Gastrocnemius medialis (tissue), 4 donors: ENCODE results near the gene ANKRD29.

Source experiments
- POLR2A ChIP-seq, 2 donors: fragments of 450-650 bp; IDR thresholded peaks; one replicate each; pipeline ENCODE4 v1.6.1; 2017; ENCODE audit warnings: antibody characterized with exemption in 2 of 2, mild to moderate bottlenecking in 2 of 2, moderate library complexity in 2 of 2
- TF ChIP-seq, protein P1 (sequence below), 5 experiments: fragments of 450-650 bp in 3 of 5; fragments of 200-600 bp in 2 of 5; sonication (generic) in 2 of 5; IDR thresholded peaks in 4 of 5; conservative IDR thresholded peaks in 1 of 5; 1 replicate in 4 of 5; 2 replicates in 1 of 5; pipeline ENCODE4 v1.5.1; 2016 to 2019; ENCODE audit warnings: antibody characterized with exemption in 5 of 5, mild to moderate bottlenecking in 3 of 5, moderate library complexity in 3 of 5

DNA sequence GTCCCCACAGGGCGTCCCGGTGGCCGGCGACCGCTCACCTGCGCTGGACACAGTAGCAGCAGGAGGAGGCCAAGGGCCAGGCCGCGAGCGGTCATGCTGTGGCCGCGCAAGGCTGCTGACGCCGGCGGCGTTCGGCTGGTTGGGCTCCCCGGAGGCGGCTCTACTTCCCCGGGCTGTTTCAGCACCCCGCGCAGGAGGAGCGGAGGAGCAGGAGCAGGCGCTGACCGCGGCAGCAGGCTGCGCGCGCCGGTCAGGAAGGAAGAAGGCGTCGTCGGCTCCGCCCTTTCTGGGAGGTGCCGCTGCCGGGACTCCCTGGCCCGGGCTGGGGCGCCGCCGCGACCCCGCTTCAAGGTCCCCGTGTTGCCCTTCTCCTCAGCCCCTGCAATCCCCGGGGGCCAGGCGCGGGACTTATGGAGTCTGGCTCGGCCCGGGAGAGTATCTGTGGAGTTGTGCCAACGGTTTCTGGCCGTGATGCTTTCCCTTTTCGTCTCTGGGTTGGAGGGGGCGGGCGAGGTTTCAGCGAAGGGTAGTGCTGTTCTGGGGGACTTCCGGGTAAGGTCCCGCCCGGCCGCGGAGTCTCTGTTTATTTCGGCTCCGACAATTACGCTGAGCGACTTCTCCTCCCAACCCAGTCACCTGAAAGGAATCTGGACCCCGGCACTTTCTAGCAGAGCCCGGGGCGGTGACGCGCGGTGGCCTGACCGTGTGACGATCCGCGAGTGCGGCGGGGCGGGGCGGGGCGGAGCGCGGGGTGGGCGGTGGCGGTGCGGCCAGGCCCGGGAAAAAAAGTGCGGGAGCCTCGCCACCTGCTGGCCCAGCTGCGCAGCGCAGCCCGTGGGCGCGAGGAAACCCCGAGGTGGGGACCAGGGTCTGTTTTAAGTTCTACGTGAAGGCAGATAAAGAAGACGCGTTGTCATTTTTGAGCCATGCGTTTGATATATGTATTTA lies 76.2 kb downstream of the ANKRD29 start, which contains the start of gene NPC1:
- TF ChIP-seq, protein P1, sequence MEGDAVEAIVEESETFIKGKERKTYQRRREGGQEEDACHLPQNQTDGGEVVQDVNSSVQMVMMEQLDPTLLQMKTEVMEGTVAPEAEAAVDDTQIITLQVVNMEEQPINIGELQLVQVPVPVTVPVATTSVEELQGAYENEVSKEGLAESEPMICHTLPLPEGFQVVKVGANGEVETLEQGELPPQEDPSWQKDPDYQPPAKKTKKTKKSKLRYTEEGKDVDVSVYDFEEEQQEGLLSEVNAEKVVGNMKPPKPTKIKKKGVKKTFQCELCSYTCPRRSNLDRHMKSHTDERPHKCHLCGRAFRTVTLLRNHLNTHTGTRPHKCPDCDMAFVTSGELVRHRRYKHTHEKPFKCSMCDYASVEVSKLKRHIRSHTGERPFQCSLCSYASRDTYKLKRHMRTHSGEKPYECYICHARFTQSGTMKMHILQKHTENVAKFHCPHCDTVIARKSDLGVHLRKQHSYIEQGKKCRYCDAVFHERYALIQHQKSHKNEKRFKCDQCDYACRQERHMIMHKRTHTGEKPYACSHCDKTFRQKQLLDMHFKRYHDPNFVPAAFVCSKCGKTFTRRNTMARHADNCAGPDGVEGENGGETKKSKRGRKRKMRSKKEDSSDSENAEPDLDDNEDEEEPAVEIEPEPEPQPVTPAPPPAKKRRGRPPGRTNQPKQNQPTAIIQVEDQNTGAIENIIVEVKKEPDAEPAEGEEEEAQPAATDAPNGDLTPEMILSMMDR (IDR thresholded peaks at IDR 0.05 in 4 of 5, conservative IDR thresholded peaks at IDR 0.05 in 1 of 5) = peak; percentile 68 to 97 (median 90)
- peak; percentile 94 for TF ChIP-seq POLR2A (IDR thresholded peaks at IDR 0.05)
